GM21381 (cell line): ENCODE measurements around the gene MSL3.

Experiments
- ATAC-seq: cut with Tn5 transposase; IDR thresholded peaks from one replicate; pipeline ENCODE4 v1.9.1; 2021; ENCODE audit warnings: mild to moderate bottlenecking, moderate library complexity; ENCODE audit not compliant: unreplicated experiment

MSL3 gene

GRCh38 chrX:11759172-11759460 lies 1.1 kb downstream of the MSL3 start:
- no peak for ATAC-seq

- ATAC-seq, result peak; percentile 68
These were observed 1.6 kb downstream of the MSL3 start for GRCh38 chrX:11759461-11760311.

GRCh38 chrX:11760958-11761357 lies 2.9 kb downstream of the MSL3 start:
- no peak for ATAC-seq

GRCh38 chrX:11764602-11765067 lies 6.6 kb downstream of the MSL3 start:
- peak; percentile 33 for ATAC-seq

DNA sequence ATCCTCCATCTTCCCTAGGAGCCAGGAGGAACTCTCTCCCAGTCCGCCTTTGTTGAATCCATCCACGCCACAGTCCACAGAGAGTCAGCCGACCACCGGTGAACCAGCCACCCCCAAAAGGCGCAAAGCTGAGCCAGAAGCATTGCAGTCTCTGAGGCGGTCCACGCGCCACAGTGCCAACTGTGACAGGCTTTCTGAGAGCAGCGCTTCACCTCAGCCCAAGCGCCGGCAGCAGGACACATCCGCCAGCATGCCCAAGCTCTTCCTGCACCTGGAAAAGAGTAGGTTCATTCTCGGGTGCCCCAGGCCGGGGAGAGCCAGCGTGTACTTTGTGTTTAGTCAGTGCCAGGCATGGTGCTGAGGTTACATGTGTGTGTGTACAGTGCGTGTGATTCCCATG lies 7.4 kb downstream of the MSL3 start:
- ATAC-seq, result no peak

DNA sequence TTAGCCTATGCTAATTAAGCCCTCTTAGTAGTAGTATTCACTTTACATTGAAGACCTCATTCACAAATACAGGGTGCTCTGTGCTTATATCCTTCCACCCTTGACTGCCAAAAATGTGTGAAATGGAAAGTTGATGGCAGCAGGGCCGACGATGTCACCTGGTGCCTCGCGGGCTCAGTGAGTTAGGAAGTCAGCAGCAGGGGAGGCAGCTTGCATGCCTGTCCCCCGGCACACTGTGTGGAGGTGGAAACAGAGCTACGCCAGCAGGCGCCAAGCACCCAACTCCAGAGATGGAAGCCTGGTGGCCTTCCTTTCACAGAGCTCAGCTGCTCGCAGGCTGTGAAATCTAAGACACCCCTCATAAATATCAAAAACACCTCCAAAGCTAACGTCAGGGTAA lies 8.4 kb downstream of the MSL3 start:
- ATAC-seq, result no peak

DNA sequence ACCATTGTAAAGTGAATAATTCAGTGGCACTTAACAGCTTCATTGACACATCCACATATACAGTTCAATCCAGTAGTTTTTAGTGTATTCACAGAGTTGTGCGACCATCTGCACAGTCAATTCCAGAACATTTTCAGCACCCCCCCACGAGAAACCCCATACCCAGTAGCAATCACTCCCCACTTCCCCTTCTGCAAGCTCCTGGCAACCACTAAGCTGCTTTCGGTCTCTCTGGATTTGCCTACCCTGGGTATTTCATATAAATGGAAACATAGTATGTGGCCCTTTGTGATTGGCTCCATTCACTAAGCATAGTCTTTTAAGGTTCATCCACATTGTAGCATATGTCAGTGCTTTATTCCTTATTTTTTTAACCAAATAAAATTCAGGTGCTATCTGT lies 10.0 kb downstream of the MSL3 start:
- ATAC-seq, result peak; percentile 68

GRCh38 chrX:11770320-11770719 lies 12.3 kb downstream of the MSL3 start:
- peak; percentile 46 for ATAC-seq

GRCh38 chrX:11778230-11778629 lies 20.2 kb downstream of the MSL3 start:
- ATAC-seq, result no peak

- ATAC-seq, result no peak
These were observed 23.1 kb downstream of the MSL3 start for GRCh38 chrX:11781133-11781532.

GRCh38 chrX:11781734-11782370 lies 23.8 kb downstream of the MSL3 start:
- ATAC-seq, result no peak

GRCh38 chrX:11784543-11784942 lies 26.5 kb downstream of the MSL3 start:
- no peak for ATAC-seq

DNA sequence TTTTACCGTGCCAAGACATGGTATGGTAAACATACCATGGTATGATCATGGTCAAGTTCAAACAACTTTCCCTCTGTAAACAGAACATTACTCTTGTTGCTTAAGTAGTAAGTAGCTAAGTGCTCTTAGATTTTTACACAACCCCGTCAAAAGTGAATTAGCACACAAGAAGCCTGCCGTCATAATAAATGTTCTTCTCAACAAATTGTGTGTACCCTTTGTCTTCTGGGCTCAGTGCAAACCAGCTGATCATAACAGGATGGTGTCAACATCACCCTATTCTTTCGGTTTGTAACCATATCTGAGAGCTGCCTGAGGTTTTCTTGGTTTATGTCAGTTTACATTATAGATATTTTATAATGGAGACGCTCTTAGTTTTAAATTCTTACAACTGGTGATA lies 28.8 kb downstream of the MSL3 start:
- no peak for ATAC-seq

DNA sequence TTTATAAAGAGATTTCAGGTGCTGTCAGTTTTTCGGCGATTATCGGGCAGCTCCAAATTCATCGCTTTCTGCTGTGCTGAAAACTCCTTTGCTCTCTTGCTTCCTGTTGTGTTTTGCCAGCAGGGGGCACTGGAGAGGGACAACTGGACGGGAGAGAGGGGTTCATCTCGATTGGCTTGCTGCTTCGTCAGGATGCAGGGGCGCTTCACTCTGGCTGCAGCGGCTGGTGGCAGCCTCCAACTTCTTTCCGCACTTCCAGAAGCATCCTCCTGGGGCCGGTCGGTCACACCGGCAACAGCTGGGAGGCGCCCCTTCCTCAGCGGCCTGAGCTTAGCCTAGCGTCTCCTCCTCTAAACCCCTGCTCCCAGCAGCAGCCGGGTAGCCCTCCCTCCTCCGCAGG lies 29.5 kb downstream of the MSL3 start:
- ATAC-seq, result peak; percentile 42

- ATAC-seq, result no peak
These were observed 31.8 kb downstream of the MSL3 start for GRCh38 chrX:11789809-11790208.

GRCh38 chrX:11791090-11791489 lies 33.1 kb downstream of the MSL3 start:
- ATAC-seq, result no peak

DNA sequence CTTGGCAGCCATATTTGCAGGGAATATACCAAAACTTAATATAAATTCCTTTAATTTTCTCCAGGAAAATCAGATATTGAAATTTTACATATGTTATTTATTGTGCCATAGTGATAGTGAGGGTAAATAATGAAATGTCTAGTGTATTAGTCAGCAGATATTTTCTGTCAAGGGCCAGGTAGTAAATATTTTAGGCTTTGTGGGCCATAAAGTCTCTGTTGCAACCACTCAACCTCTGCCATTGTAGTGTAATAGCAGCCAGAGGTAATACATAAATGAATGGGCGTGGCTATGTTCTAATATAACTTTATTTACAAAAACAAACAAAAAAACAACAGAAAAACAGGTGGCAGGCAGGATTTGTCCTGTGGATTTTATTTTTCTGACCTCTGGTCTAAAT lies 33.5 kb downstream of the MSL3 start:
- no peak for ATAC-seq

- ATAC-seq, result peak; percentile 84
These were observed 34.7 kb downstream of the MSL3 start for GRCh38 chrX:11792461-11793421.

DNA sequence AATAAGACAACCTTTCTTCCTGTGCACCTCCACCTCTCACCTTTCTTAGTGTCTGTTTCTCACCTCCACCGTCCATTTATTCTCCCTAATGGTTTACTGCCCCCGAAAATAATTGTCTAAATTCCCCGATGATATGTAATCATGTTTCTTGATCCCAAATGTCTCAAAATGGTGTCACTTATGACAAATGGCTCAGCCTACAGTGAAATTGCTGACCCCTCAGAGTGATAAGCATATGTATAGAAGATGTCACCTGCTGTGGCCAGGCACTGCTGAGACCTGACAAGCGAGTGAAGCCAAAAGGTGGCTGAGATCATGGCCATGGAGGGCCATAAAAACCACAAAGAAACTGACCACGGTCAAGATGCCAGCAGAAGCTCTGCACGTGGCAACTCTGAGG lies 35.7 kb downstream of the MSL3 start:
- no peak for ATAC-seq

- ATAC-seq, result no peak
These were observed 55.3 kb downstream of the MSL3 start for GRCh38 chrX:11813341-11813740.
